ENCODE measurements around the gene CACUL1. TPM values are rescaled to one million over a fixed set of nuclear protein-coding genes. Genes with fewer than 3 reads are reported as not detected.

CACUL1 gene
- total and polyA plus RNA-seq, 10 donors: 4.3 to 56.7 (median 34.9) TPM

GRCh38 chr10:118730756-118731456 lies 23.9 kb downstream of the CACUL1 start:
- Histone ChIP-seq H3K4me3 (peak overlapping the region in 1 of 8 donors; percentile 61), H3K36me3 (peaks cover 0 to 16% (median 0%) of the 10 kb centered on the region in 6 donors), H3K4me1 (peaks cover 42 to 100% (median 78%) of the 10 kb centered on the region in 6 donors), H3K27me3 (replicated peaks in 1 of 7) (no peaks in the 10 kb centered on the region), H3K9me3 (no peaks in the 10 kb centered on the region), H3K27ac (peak overlapping the region; percentile 51 to 94 (median 86))
- intact Hi-C loops (cut with DNase I; ENCODE audit: low total_unique reads): no loop called here
- 50 to 60% (median 53%) methylated on average over 7 of the region's 7 CpGs for WGBS, 5 donors
- TF ChIP-seq, protein P1, sequence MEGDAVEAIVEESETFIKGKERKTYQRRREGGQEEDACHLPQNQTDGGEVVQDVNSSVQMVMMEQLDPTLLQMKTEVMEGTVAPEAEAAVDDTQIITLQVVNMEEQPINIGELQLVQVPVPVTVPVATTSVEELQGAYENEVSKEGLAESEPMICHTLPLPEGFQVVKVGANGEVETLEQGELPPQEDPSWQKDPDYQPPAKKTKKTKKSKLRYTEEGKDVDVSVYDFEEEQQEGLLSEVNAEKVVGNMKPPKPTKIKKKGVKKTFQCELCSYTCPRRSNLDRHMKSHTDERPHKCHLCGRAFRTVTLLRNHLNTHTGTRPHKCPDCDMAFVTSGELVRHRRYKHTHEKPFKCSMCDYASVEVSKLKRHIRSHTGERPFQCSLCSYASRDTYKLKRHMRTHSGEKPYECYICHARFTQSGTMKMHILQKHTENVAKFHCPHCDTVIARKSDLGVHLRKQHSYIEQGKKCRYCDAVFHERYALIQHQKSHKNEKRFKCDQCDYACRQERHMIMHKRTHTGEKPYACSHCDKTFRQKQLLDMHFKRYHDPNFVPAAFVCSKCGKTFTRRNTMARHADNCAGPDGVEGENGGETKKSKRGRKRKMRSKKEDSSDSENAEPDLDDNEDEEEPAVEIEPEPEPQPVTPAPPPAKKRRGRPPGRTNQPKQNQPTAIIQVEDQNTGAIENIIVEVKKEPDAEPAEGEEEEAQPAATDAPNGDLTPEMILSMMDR (IDR thresholded peaks at IDR 0.05 in 8 of 11, conservative IDR thresholded peaks at IDR 0.05 in 3 of 11): no peak
- TF ChIP-seq POLR2AphosphoS5 (IDR thresholded peaks at IDR 0.05): no peak
- TF ChIP-seq POLR2A (IDR thresholded peaks at IDR 0.05): no peak
- DNase-seq: no peak

GRCh38 chr10:118729641-118730258 lies 25.0 kb downstream of the CACUL1 start:
- 13 to 38% (median 29%) methylated on average over 2 of the region's 2 CpGs for WGBS, 5 donors
- peaks cover 34 to 99% (median 73%) of the 10 kb centered on the region in 6 donors for H3K4me1 ChIP-seq
- H3K36me3 ChIP-seq: peaks cover 0 to 17% (median 0%) of the 10 kb centered on the region in 6 donors
- no peak for DNase-seq
- TF ChIP-seq POLR2A (IDR thresholded peaks at IDR 0.05): no peak
- peak in 1 of 3 donors; percentile 61 for TF ChIP-seq POLR2AphosphoS5 (IDR thresholded peaks at IDR 0.05)
- no peaks in the 10 kb centered on the region for H3K27me3 ChIP-seq (replicated peaks in 1 of 7)
- peak overlapping the region; percentile 51 to 94 (median 86) for H3K27ac ChIP-seq
- intact Hi-C loops (cut with DNase I; ENCODE audit: low total_unique reads): no loop called here
- peak overlapping the region in 1 of 8 donors; percentile 61 for H3K4me3 ChIP-seq
- no peaks in the 10 kb centered on the region for H3K9me3 ChIP-seq

GRCh38 chr10:118729200-118729599 lies 25.6 kb downstream of the CACUL1 start:
- H3K4me1 ChIP-seq: peaks cover 31 to 98% (median 68%) of the 10 kb centered on the region in 6 donors
- intact Hi-C loops (cut with DNase I; ENCODE audit: low total_unique reads): no loop called here
- H3K36me3 ChIP-seq: peaks cover 0 to 17% (median 0%) of the 10 kb centered on the region in 6 donors
- TF ChIP-seq POLR2AphosphoS5 (IDR thresholded peaks at IDR 0.05) (no peak), POLR2A (IDR thresholded peaks at IDR 0.05) (no peak)
- TF ChIP-seq, protein P1 (IDR thresholded peaks at IDR 0.05 in 8 of 11, conservative IDR thresholded peaks at IDR 0.05 in 3 of 11): no peak
- no peak for DNase-seq
- H3K27me3 ChIP-seq (replicated peaks in 1 of 7): no peaks in the 10 kb centered on the region
- no peaks in the 10 kb centered on the region for H3K9me3 ChIP-seq
- H3K4me3 ChIP-seq: peak overlapping the region in 1 of 8 donors; percentile 61
- WGBS, 5 donors: 62 to 67% (median 66%) methylated on average over 3 of the region's 3 CpGs
- peak overlapping the region; percentile 51 to 94 (median 86) for H3K27ac ChIP-seq

DNA sequence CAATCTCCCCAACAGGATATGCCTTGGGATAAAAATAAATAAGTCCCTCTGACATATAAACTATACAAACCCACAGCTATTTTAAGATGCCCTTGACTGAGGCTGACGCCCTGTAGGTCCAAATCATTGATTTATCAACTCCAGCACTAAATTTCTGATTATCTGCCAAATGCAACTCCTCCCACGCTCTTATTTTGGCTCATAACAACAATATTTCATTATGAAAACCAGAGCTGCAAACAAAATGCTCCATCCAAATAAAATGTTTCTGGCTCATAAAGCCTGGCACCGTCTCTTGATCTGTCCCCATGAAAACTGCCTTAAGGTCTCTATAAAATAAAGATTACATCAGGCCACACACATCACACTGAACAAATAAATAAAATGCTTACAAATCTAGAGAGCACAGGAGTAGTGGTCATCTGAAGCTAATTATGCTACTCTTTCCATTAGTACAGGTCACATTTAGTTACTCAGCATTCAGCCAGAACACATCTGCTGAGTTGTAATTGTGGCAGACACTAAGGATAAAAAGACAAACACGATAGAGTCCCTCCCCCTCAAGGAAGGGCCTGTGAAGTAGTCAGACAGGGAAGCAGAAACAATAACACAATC lies 28.8 kb downstream of the CACUL1 start:
- no peak overlapping the region for H3K4me3 ChIP-seq
- WGBS, 5 donors: 50 to 71% (median 57%) methylated on average over 4 of the region's 4 CpGs
- peaks cover 24 to 96% (median 42%) of the 10 kb centered on the region in 6 donors for H3K4me1 ChIP-seq
- H3K36me3 ChIP-seq: peaks cover 0 to 21% (median 0%) of the 10 kb centered on the region in 6 donors
- H3K9me3 ChIP-seq: no peaks in the 10 kb centered on the region
- DNase-seq: no peak
- TF ChIP-seq POLR2AphosphoS5 (IDR thresholded peaks at IDR 0.05) (no peak), POLR2A (IDR thresholded peaks at IDR 0.05) (no peak)
- TF ChIP-seq, protein P1 (IDR thresholded peaks at IDR 0.05 in 8 of 11, conservative IDR thresholded peaks at IDR 0.05 in 3 of 11): no peak
- no peaks in the 10 kb centered on the region for H3K27me3 ChIP-seq (replicated peaks in 1 of 7)
- H3K27ac ChIP-seq: peak overlapping the region in 4 of 8 donors; percentile 7 to 34 (median 20)
- intact Hi-C loops (cut with DNase I; ENCODE audit: low total_unique reads): no loop called here
